HG03469 (cell line): Measurements from ENCODE around the gene ZNRF3.
"Not testable (repeated sequence)": the region's sequence is repeated elsewhere in the genome, so short reads cannot be mapped to it uniquely, and the experiment has no call there.

Experiments used
- ATAC-seq: cut with Tn5 transposase; IDR thresholded peaks from one replicate; pipeline ENCODE4 v1.9.1; 2021; ENCODE audit warnings: mild to moderate bottlenecking, moderate library complexity, moderate number of reproducible peaks; ENCODE audit not compliant: unreplicated experiment

ZNRF3 gene

GRCh38 chr22:29003552-29003951, 120.2 kb downstream of the ZNRF3 start:
- no peak for ATAC-seq

GRCh38 chr22:29003975-29004646, 120.7 kb downstream of the ZNRF3 start:
- ATAC-seq = no peak

GRCh38 chr22:29004647-29005371, 121.4 kb downstream of the ZNRF3 start:
- no peak for ATAC-seq

GRCh38 chr22:29005754-29006153, 122.4 kb downstream of the ZNRF3 start:
- ATAC-seq = not testable (repeated sequence)

- ATAC-seq = no peak
These were observed 123.0 kb downstream of the ZNRF3 start for GRCh38 chr22:29006346-29006745.

GRCh38 chr22:29009148-29009547, 125.8 kb downstream of the ZNRF3 start:
- ATAC-seq = no peak

- ATAC-seq = no peak
These were observed 128.1 kb downstream of the ZNRF3 start for GRCh38 chr22:29011240-29012100.

- no peak for ATAC-seq
These were observed 128.7 kb downstream of the ZNRF3 start for GRCh38 chr22:29012101-29012433.

- no peak for ATAC-seq
These were observed 129.6 kb downstream of the ZNRF3 start for GRCh38 chr22:29012952-29013351.

GRCh38 chr22:29014293-29014692, 130.9 kb downstream of the ZNRF3 start:
- ATAC-seq = no peak

- ATAC-seq = no peak
These were observed 131.4 kb downstream of the ZNRF3 start for GRCh38 chr22:29014773-29015172.

GRCh38 chr22:29016067-29016938, 132.9 kb downstream of the ZNRF3 start:
- ATAC-seq = no peak

- no peak for ATAC-seq
These were observed 135.2 kb downstream of the ZNRF3 start for GRCh38 chr22:29018293-29019189.

- no peak for ATAC-seq
These were observed 138.9 kb downstream of the ZNRF3 start for GRCh38 chr22:29022101-29022817.

GRCh38 chr22:29023172-29023796, 139.9 kb downstream of the ZNRF3 start:
- no peak for ATAC-seq

GRCh38 chr22:29026579-29026978, 143.2 kb downstream of the ZNRF3 start:
- ATAC-seq = no peak

GRCh38 chr22:29028468-29028867, 145.1 kb downstream of the ZNRF3 start:
- no peak for ATAC-seq

GRCh38 chr22:29029202-29030000, 146.0 kb downstream of the ZNRF3 start:
- ATAC-seq = no peak
